Measurements from ENCODE around the gene LMX1A.

Gene LMX1A

GRCh38 chr1:165325460-165326203, 30.9 kb downstream of the LMX1A start:
- no peak for DNase-seq (ENCODE audit: low spot score)

- no peak for DNase-seq (ENCODE audit: low spot score)
These were observed 32.5 kb downstream of the LMX1A start for GRCh38 chr1:165324050-165324449.

- DNase-seq (ENCODE audit: low spot score), result no peak
These were observed 38.9 kb downstream of the LMX1A start for GRCh38 chr1:165317612-165318011.

GRCh38 chr1:165316153-165316772, 40.3 kb downstream of the LMX1A start:
- no peak for DNase-seq (ENCODE audit: low spot score)

GRCh38 chr1:165315481-165315880, 41.0 kb downstream of the LMX1A start:
- no peak for DNase-seq (ENCODE audit: low spot score)

- no peak for DNase-seq (ENCODE audit: low spot score)
These were observed 42.6 kb downstream of the LMX1A start for GRCh38 chr1:165313903-165314302.

- no peak for DNase-seq (ENCODE audit: low spot score)
These were observed 43.9 kb downstream of the LMX1A start for GRCh38 chr1:165312591-165312990.

GRCh38 chr1:165306543-165307434, 49.7 kb downstream of the LMX1A start:
- no peak for DNase-seq (ENCODE audit: low spot score)

GRCh38 chr1:165303386-165303785, 53.1 kb downstream of the LMX1A start:
- DNase-seq (ENCODE audit: low spot score), result no peak

GRCh38 chr1:165300400-165300903, 56.1 kb downstream of the LMX1A start:
- no peak for DNase-seq (ENCODE audit: low spot score)

- no peak for DNase-seq (ENCODE audit: low spot score)
These were observed 58.2 kb downstream of the LMX1A start for GRCh38 chr1:165298203-165298820.

- no peak for DNase-seq (ENCODE audit: low spot score)
These were observed 60.3 kb downstream of the LMX1A start for GRCh38 chr1:165296205-165296604.

- no peak for DNase-seq (ENCODE audit: low spot score)
These were observed 66.4 kb downstream of the LMX1A start for GRCh38 chr1:165290148-165290547.

GRCh38 chr1:165289556-165289955, 67.0 kb downstream of the LMX1A start:
- no peak for DNase-seq (ENCODE audit: low spot score)

- no peak for DNase-seq (ENCODE audit: low spot score)
These were observed 68.0 kb downstream of the LMX1A start for GRCh38 chr1:165288350-165289120.

- no peak for DNase-seq (ENCODE audit: low spot score)
These were observed 68.7 kb downstream of the LMX1A start for GRCh38 chr1:165287781-165288180.

- no peak for DNase-seq (ENCODE audit: low spot score)
These were observed 69.2 kb downstream of the LMX1A start for GRCh38 chr1:165287329-165287728.

- no peak for DNase-seq (ENCODE audit: low spot score)
These were observed 72.1 kb downstream of the LMX1A start for GRCh38 chr1:165284454-165284853.

- DNase-seq (ENCODE audit: low spot score), result no peak
These were observed 75.2 kb downstream of the LMX1A start for GRCh38 chr1:165281207-165281901.

GRCh38 chr1:165279882-165280281, 76.6 kb downstream of the LMX1A start:
- no peak for DNase-seq (ENCODE audit: low spot score)

GRCh38 chr1:165276314-165276713, 80.2 kb downstream of the LMX1A start:
- DNase-seq (ENCODE audit: low spot score), result no peak

Measured in globus pallidus (tissue), 1 donor.